Measurements from ENCODE around the gene PRR5L.

The PRR5L gene

GRCh38 chr11:36500315-36500721 lies 204.2 kb downstream of the PRR5L start:
- peak; percentile 55; the same call in 1 of the 2 replicates for TF ChIP-seq POLR2AphosphoS5 (IDR thresholded peaks at IDR 0.05; ENCODE audit: low read depth, low read length)
- no peak for TF ChIP-seq TAF1 (IDR thresholded peaks at IDR 0.05; ENCODE audit: borderline replicate concordance, insufficient read depth, low read length)

- TF ChIP-seq POLR2AphosphoS5 (IDR thresholded peaks at IDR 0.05; ENCODE audit: low read depth, low read length) (no peak), SIN3A (IDR thresholded peaks at IDR 0.05; ENCODE audit: borderline replicate concordance, insufficient read depth, low read length) (no peak), TAF1 (IDR thresholded peaks at IDR 0.05; ENCODE audit: borderline replicate concordance, insufficient read depth, low read length) (no peak), REST (IDR thresholded peaks at IDR 0.05; ENCODE audit: insufficient read depth in 1 of 2, low read depth in 2 of 2, low read length in 2 of 2) (no peak), FOXP2 (optimal IDR thresholded peaks at IDR 0.05; ENCODE audit: borderline replicate concordance, extremely low read depth, extremely low read length, insufficient read depth) (no peak)
Measured at GRCh38 chr11:36501236-36501635, 205.1 kb downstream of the PRR5L start.

GRCh38 chr11:36507824-36508489 lies 211.9 kb downstream of the PRR5L start:
- TF ChIP-seq SIN3A (IDR thresholded peaks at IDR 0.05; ENCODE audit: borderline replicate concordance, insufficient read depth, low read length) (no peak), REST (IDR thresholded peaks at IDR 0.05; ENCODE audit: insufficient read depth in 1 of 2, low read depth in 2 of 2, low read length in 2 of 2) (no peak), FOXP2 (optimal IDR thresholded peaks at IDR 0.05; ENCODE audit: borderline replicate concordance, extremely low read depth, extremely low read length, insufficient read depth) (no peak), TAF1 (IDR thresholded peaks at IDR 0.05; ENCODE audit: borderline replicate concordance, insufficient read depth, low read length) (no peak), POLR2AphosphoS5 (IDR thresholded peaks at IDR 0.05; ENCODE audit: low read depth, low read length) (no peak)

GRCh38 chr11:36508743-36509142 lies 212.7 kb downstream of the PRR5L start:
- TF ChIP-seq TAF1 (IDR thresholded peaks at IDR 0.05; ENCODE audit: borderline replicate concordance, insufficient read depth, low read length) (no peak), FOXP2 (optimal IDR thresholded peaks at IDR 0.05; ENCODE audit: borderline replicate concordance, extremely low read depth, extremely low read length, insufficient read depth) (no peak), POLR2AphosphoS5 (IDR thresholded peaks at IDR 0.05; ENCODE audit: low read depth, low read length) (no peak), SIN3A (IDR thresholded peaks at IDR 0.05; ENCODE audit: borderline replicate concordance, insufficient read depth, low read length) (no peak), REST (IDR thresholded peaks at IDR 0.05; ENCODE audit: insufficient read depth in 1 of 2, low read depth in 2 of 2, low read length in 2 of 2) (no peak)

GRCh38 chr11:36509201-36509639 lies 213.1 kb downstream of the PRR5L start:
- no peak for TF ChIP-seq REST (IDR thresholded peaks at IDR 0.05; ENCODE audit: insufficient read depth in 1 of 2, low read depth in 2 of 2, low read length in 2 of 2)
- TF ChIP-seq POLR2AphosphoS5 (IDR thresholded peaks at IDR 0.05; ENCODE audit: low read depth, low read length), result no peak
- TF ChIP-seq FOXP2 (optimal IDR thresholded peaks at IDR 0.05; ENCODE audit: borderline replicate concordance, extremely low read depth, extremely low read length, insufficient read depth), result no peak
- no peak for TF ChIP-seq TAF1 (IDR thresholded peaks at IDR 0.05; ENCODE audit: borderline replicate concordance, insufficient read depth, low read length)
- no peak for TF ChIP-seq SIN3A (IDR thresholded peaks at IDR 0.05; ENCODE audit: borderline replicate concordance, insufficient read depth, low read length)

Measured in PFSK-1 (cell line).